Keratinocyte (primary cell): ENCODE results near the gene GPT2.

Experiments
- EZH2 ChIP-seq: IDR thresholded peaks from one replicate; pipeline ENCODE4 v1.6.1; 2012; ENCODE audit warnings: inconsistent platforms, mild to moderate bottlenecking, low read length, moderate library complexity
- TF ChIP-seq, protein P1 (sequence below), 3 experiments: IDR thresholded peaks in 1 of 3; conservative IDR thresholded peaks in 1 of 3; optimal IDR thresholded peaks in 1 of 3; 2 replicates in 2 of 3; 3 replicates in 1 of 3; pipeline versions ENCODE3 to v1.5.1; 2011; ENCODE audit warnings: low read length in 3 of 3, mild to moderate bottlenecking in 3 of 3, moderate library complexity in 2 of 3, control low read depth in 1 of 3, inconsistent platforms in 1 of 3; ENCODE audit not compliant: insufficient read depth in 2 of 3; ENCODE audit errors: extremely low read depth in 1 of 3

DNA sequence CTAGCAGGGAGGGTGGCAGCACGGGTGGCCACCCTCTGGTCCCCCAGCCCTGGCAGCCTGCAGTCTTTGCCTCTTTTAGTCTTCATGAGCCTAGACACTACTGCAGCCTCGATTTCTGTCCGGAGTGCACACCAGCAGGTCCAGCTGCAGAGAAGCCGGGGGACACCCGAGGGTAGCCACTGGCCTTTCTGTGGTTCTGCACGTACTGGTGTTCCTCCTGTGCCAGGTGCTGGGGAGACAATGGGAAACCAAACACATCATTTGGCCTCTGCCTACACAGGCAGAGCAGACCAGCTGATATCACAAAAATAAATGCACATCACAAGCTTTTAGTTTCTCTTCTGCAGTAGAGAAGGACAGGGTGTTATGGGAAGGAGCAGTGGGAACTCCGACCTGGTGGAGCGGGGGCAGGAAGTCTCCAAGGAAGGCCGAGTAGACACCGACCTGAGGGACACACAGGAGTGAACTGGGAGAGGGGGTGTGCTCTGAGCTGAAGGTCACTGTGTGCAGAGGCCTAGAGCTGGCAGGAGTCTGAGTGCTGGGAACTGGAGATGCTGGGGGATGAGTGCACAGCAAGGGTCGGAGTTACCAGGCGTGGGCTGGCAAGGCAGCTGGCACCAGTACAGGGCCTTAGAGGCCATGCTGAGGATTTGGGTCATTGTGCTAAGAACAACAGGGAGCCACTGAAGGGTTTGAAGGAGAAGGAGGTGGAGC is 23.1 kb downstream of the GPT2 start:
- TF ChIP-seq, protein P1, sequence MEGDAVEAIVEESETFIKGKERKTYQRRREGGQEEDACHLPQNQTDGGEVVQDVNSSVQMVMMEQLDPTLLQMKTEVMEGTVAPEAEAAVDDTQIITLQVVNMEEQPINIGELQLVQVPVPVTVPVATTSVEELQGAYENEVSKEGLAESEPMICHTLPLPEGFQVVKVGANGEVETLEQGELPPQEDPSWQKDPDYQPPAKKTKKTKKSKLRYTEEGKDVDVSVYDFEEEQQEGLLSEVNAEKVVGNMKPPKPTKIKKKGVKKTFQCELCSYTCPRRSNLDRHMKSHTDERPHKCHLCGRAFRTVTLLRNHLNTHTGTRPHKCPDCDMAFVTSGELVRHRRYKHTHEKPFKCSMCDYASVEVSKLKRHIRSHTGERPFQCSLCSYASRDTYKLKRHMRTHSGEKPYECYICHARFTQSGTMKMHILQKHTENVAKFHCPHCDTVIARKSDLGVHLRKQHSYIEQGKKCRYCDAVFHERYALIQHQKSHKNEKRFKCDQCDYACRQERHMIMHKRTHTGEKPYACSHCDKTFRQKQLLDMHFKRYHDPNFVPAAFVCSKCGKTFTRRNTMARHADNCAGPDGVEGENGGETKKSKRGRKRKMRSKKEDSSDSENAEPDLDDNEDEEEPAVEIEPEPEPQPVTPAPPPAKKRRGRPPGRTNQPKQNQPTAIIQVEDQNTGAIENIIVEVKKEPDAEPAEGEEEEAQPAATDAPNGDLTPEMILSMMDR (optimal IDR thresholded peaks at IDR 0.05 in 1 of 3, IDR thresholded peaks at IDR 0.05 in 1 of 3, conservative IDR thresholded peaks at IDR 0.05 in 1 of 3; ENCODE audit: extremely low read depth in 1 of 3, insufficient read depth in 2 of 3, low read length in 3 of 3): no peak
- no peak for TF ChIP-seq EZH2
